ENCODE results near the gene ZNF346. TPM values are rescaled to one million over a fixed set of nuclear protein-coding genes. Genes with fewer than 3 reads are reported as not detected.
"Not testable (repeated sequence)": the region's sequence is repeated elsewhere in the genome, so short reads cannot be mapped to it uniquely, and the experiment has no call there.

ZNF346 gene
- total and polyA plus RNA-seq, 3 experiments from 2014 or later: 16.8 to 22.0 (median 19.5) TPM

DNA sequence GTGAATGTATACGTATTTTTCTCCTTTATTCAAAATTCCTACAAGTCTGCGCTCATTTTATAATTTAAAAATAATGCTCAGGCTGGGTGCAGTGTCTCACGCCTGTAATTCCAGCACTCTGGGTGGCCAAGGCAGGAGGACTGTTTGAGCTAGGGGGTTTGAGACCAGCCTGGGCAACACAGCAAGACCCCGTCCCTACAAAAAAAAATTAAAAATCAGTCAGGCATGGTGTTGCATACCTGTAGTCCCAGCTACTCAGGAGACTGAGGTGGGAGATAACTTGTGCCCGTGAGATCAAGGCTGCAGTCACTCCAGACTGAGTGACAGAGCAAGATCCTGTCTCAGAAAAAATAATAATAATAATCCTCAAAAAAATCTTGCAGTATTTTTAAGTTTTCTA, 23.7 kb upstream of the ZNF346 start:
- Mint-ChIP-seq H3K9me3 (peaks cover 0 to 9% (median 3%) of the 10 kb centered on the region in 5 donors), H3K27me3 (peaks cover 0 to 2% of the 10 kb centered on the region in 2 donors), H3K4me1 (peaks cover 51 to 71% (median 65%) of the 10 kb centered on the region in 3 donors), H3K36me3 (peaks cover 7 to 24% (median 9%) of the 10 kb centered on the region in 3 donors), H3K4me3 (no peak overlapping the region), H3K27ac (peak overlapping the region in 1 of 8 donors; percentile 12)
- H3K27ac ChIP-seq (ENCODE audit: low read depth, low read length): no peak overlapping the region
- peaks cover 13% of the 10 kb centered on the region for H3K4me1 ChIP-seq (ENCODE audit: insufficient read depth, low read length)
- no peak for DNase-seq
- ChIA-PET CTCF (no interaction called here), POLR2A (no interaction called here)
- H3K9me3 ChIP-seq (ENCODE audit: low read length): no peaks in the 10 kb centered on the region
- no peaks in the 10 kb centered on the region for H3K27me3 ChIP-seq (ENCODE audit: insufficient read depth, low read length, poor library complexity, severe bottlenecking)
- H3K36me3 ChIP-seq (ENCODE audit: insufficient read depth, low read length): no peaks in the 10 kb centered on the region
- H3K4me3 ChIP-seq (ENCODE audit: low read length): no peak overlapping the region

DNA sequence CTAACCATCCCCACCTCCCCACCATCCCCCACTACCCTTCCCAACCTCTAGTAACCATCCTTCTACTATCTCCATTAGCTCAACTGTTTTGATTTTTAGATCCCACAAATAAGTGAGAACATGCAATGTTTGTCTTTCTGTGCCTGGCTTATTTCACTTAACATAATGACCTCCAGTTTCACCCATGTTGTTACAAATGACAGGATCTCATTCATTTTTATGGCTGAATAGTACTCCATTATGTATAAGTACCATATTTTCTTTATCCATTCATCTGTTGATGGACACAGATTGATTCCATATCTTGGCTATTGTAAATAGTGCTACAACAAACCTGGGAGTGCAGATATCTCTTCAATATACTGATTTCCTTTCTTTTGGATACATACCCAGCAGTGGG, 23.0 kb upstream of the ZNF346 start:
- H3K4me3 Mint-ChIP-seq; H3K27me3 ChIP-seq (ENCODE audit: insufficient read depth, low read length, poor library complexity, severe bottlenecking); H3K4me3 ChIP-seq (ENCODE audit: low read length); H3K9me3 Mint-ChIP-seq; H3K9me3 ChIP-seq (ENCODE audit: low read length); H3K36me3 ChIP-seq (ENCODE audit: insufficient read depth, low read length); DNase-seq; H3K27ac ChIP-seq (ENCODE audit: low read depth, low read length); H3K27me3 Mint-ChIP-seq; CTCF ChIA-PET: not testable (repeated sequence)
- POLR2A ChIA-PET: interaction anchor here (0.6 kb wide), 1 partner anchor 16 kb away, joined by 7 read pairs; no protein-coding TSS in a partner anchor
- peaks cover 20% of the 10 kb centered on the region for H3K4me1 ChIP-seq (ENCODE audit: insufficient read depth, low read length)
- Mint-ChIP-seq H3K27ac (peak overlapping the region in 2 of 8 donors; percentile 14 to 25), H3K4me1 (peaks cover 56 to 72% (median 66%) of the 10 kb centered on the region in 3 donors), H3K36me3 (peaks cover 5 to 20% (median 9%) of the 10 kb centered on the region in 3 donors)

- peaks cover 48 to 57% (median 52%) of the 10 kb centered on the region in 3 donors for H3K4me1 Mint-ChIP-seq
- Histone ChIP-seq H3K27me3 (ENCODE audit: insufficient read depth, low read length, poor library complexity, severe bottlenecking) (no peaks in the 10 kb centered on the region), H3K36me3 (ENCODE audit: insufficient read depth, low read length) (no peaks in the 10 kb centered on the region), H3K27ac (ENCODE audit: low read depth, low read length) (no peak overlapping the region), H3K4me3 (ENCODE audit: low read length) (no peak overlapping the region), H3K9me3 (ENCODE audit: low read length) (no peaks in the 10 kb centered on the region), H3K4me1 (ENCODE audit: insufficient read depth, low read length) (peaks cover 22% of the 10 kb centered on the region)
- ChIA-PET CTCF (no interaction called here), POLR2A (interaction anchor here (0.5 kb wide), 1 partner anchor 615 kb away, joined by 3 read pairs; the partner anchor contains the start of genes HIGD2A and NOP16)
- peak overlapping the region in 3 of 8 donors; percentile 38 to 64 (median 43) for H3K27ac Mint-ChIP-seq
- peaks cover 0 to 19% (median 9%) of the 10 kb centered on the region in 3 donors for H3K36me3 Mint-ChIP-seq
- no peak for DNase-seq
- peak overlapping the region in 2 of 7 donors; percentile 58 to 74 for H3K4me3 Mint-ChIP-seq
- peaks cover 0 to 6% (median 2%) of the 10 kb centered on the region in 5 donors for H3K9me3 Mint-ChIP-seq
- no peaks in the 10 kb centered on the region for H3K27me3 Mint-ChIP-seq
These were observed 18.8 kb upstream of the ZNF346 start for GRCh38 chr5:177003649-177004048.

GRCh38 chr5:177004961-177005360, 17.5 kb upstream of the ZNF346 start:
- H3K27ac Mint-ChIP-seq: peak overlapping the region in 5 of 8 donors; percentile 86 to 93 (median 87)

GRCh38 chr5:177005619-177006264, 16.8 kb upstream of the ZNF346 start:
- Histone ChIP-seq H3K27ac (ENCODE audit: low read depth, low read length) (peak overlapping the region; percentile 92), H3K36me3 (ENCODE audit: insufficient read depth, low read length) (no peaks in the 10 kb centered on the region), H3K4me3 (ENCODE audit: low read length) (peak overlapping the region; percentile 77), H3K9me3 (ENCODE audit: low read length) (no peaks in the 10 kb centered on the region), H3K4me1 (ENCODE audit: insufficient read depth, low read length) (peaks cover 22% of the 10 kb centered on the region), H3K27me3 (ENCODE audit: insufficient read depth, low read length, poor library complexity, severe bottlenecking) (no peaks in the 10 kb centered on the region)
- Mint-ChIP-seq H3K4me1 (peaks cover 38 to 45% (median 41%) of the 10 kb centered on the region in 3 donors), H3K36me3 (peaks cover 0 to 15% (median 5%) of the 10 kb centered on the region in 3 donors), H3K9me3 (peaks cover 0 to 6% (median 2%) of the 10 kb centered on the region in 5 donors), H3K4me3 (peak overlapping the region; percentile 89 to 95 (median 93)), H3K27ac (peak overlapping the region; percentile 85 to 96 (median 89)), H3K27me3 (no peaks in the 10 kb centered on the region)
- CTCF ChIA-PET: interaction anchor here (0.5 to 1.8 kb wide), 10 partner anchors 9 to 345 kb away, joined by 3 to 7 read pairs (median 3); partner anchors contain the start of gene ZNF346
- DNase-seq: peak; percentile 33 to 71 (median 52)
- POLR2A ChIA-PET: interaction anchor here (0.6 to 1.4 kb wide), 2 partner anchors 14 to 812 kb away, joined by 3 to 4 read pairs; no protein-coding TSS in a partner anchor

More at GRCh38 chr5:177004961-177005360, 17.5 kb upstream of the ZNF346 start:
- Mint-ChIP-seq H3K36me3 (peaks cover 0 to 18% (median 5%) of the 10 kb centered on the region in 3 donors), H3K4me3 (peak overlapping the region; percentile 89 to 95 (median 93)), H3K4me1 (peaks cover 42 to 48% (median 46%) of the 10 kb centered on the region in 3 donors), H3K9me3 (peaks cover 0 to 6% (median 2%) of the 10 kb centered on the region in 5 donors), H3K27me3 (no peaks in the 10 kb centered on the region)
- DNase-seq: no peak
- Histone ChIP-seq H3K36me3 (ENCODE audit: insufficient read depth, low read length) (no peaks in the 10 kb centered on the region), H3K27me3 (ENCODE audit: insufficient read depth, low read length, poor library complexity, severe bottlenecking) (no peaks in the 10 kb centered on the region), H3K4me3 (ENCODE audit: low read length) (peak overlapping the region; percentile 77), H3K9me3 (ENCODE audit: low read length) (no peaks in the 10 kb centered on the region), H3K4me1 (ENCODE audit: insufficient read depth, low read length) (peaks cover 22% of the 10 kb centered on the region), H3K27ac (ENCODE audit: low read depth, low read length) (peak overlapping the region; percentile 92)
- ChIA-PET POLR2A (interaction anchor here (1.4 kb wide), 1 partner anchor 15 kb away, joined by 4 read pairs; no protein-coding TSS in a partner anchor), CTCF (interaction anchor here (0.5 to 1.8 kb wide), 9 partner anchors 8 to 344 kb away, joined by 3 to 7 read pairs (median 3); partner anchors contain the start of gene ZNF346)

DNA sequence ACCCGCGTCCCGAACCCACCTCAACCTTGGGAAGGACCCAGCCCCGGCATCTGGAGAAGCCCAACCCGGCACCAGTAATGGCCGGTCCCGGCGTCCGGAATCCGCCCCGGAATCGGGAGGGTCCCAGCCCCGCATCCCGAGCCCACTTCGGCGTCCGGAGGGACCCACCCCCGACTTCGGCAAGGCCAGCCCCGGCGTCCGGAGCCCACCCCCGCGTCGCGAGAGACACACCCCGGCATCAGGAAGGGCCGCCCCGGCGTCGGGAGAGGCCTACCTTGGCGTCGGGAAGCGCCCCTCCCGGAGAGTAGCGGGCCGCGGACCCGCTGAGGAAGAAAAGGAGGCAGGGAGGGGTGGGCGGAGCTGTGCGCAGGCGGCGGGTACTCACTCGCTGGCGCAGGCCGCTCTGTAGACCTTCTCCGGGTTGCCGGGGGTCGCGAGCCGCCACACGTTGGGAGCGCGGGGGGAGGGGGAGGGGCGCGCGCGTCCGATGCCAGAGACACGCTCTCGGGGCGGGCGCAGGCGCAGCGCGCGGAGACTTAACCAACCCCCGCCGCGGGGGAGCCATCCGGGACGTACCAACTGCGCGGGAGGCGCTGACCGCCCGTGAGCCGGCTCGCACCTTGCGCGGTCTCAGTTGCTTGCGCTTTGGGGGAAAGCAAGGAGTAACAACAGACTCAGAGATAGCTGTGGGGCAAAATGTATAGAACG, 16.1 kb upstream of the ZNF346 start, which contains the start of gene UIMC1:
Gene UIMC1 (minus strand): TSS at position 515 of the 708 bp plus-strand sequence. CDS start 24,164 bp downstream, outside the sequence.
- peak within 1 kb of the TSS; percentile 91 to 99 (median 93) for H3K27ac Mint-ChIP-seq
- no peaks in the 10 kb centered on the region for H3K27me3 Mint-ChIP-seq
- H3K9me3 Mint-ChIP-seq: peaks cover 0 to 6% (median 2%) of the 10 kb centered on the region in 5 donors
- no peaks in the 10 kb centered on the region for H3K36me3 ChIP-seq (ENCODE audit: insufficient read depth, low read length)
- CTCF ChIA-PET: interaction anchor here (1.0 to 1.8 kb wide), 4 partner anchors 14 to 21 kb away, joined by 3 to 7 read pairs (median 6); partner anchors contain the start of gene ZNF346
- peaks cover 32 to 38% (median 34%) of the 10 kb centered on the region in 3 donors for H3K4me1 Mint-ChIP-seq
- no peaks in the 10 kb centered on the region for H3K27me3 ChIP-seq (ENCODE audit: insufficient read depth, low read length, poor library complexity, severe bottlenecking)
- peak within 1 kb of the TSS; percentile 92 for H3K27ac ChIP-seq (ENCODE audit: low read depth, low read length)
- H3K9me3 ChIP-seq (ENCODE audit: low read length): no peaks in the 10 kb centered on the region
- POLR2A ChIA-PET: interaction anchor here (1.1 to 1.4 kb wide), 2 partner anchors 14 to 15 kb away, joined by 4 read pairs; no protein-coding TSS in a partner anchor
- peaks cover 0 to 9% (median 0%) of the 10 kb centered on the region in 3 donors for H3K36me3 Mint-ChIP-seq
- DNase-seq: peak; percentile 85 to 93 (median 89)
- peaks cover 22% of the 10 kb centered on the region for H3K4me1 ChIP-seq (ENCODE audit: insufficient read depth, low read length)
- H3K4me3 ChIP-seq (ENCODE audit: low read length): peak within 1 kb of the TSS; percentile 77
- peak within 1 kb of the TSS; percentile 89 to 95 (median 93) for H3K4me3 Mint-ChIP-seq

GRCh38 chr5:177008716-177009115, 13.8 kb upstream of the ZNF346 start:
- H3K27me3 Mint-ChIP-seq: no peaks in the 10 kb centered on the region
- POLR2A ChIA-PET: no interaction called here
- Histone ChIP-seq H3K27me3 (ENCODE audit: insufficient read depth, low read length, poor library complexity, severe bottlenecking) (no peaks in the 10 kb centered on the region), H3K4me1 (ENCODE audit: insufficient read depth, low read length) (peaks cover 20% of the 10 kb centered on the region), H3K27ac (ENCODE audit: low read depth, low read length) (no peak overlapping the region), H3K36me3 (ENCODE audit: insufficient read depth, low read length) (no peaks in the 10 kb centered on the region), H3K9me3 (ENCODE audit: low read length) (no peaks in the 10 kb centered on the region), H3K4me3 (ENCODE audit: low read length) (no peak overlapping the region)
- peak overlapping the region in 2 of 8 donors; percentile 10 to 51 for H3K27ac Mint-ChIP-seq
- H3K4me1 Mint-ChIP-seq: peaks cover 24 to 25% (median 24%) of the 10 kb centered on the region in 3 donors
- H3K9me3 Mint-ChIP-seq: peaks cover 0 to 6% (median 2%) of the 10 kb centered on the region in 5 donors
- peaks cover 0 to 9% (median 0%) of the 10 kb centered on the region in 3 donors for H3K36me3 Mint-ChIP-seq
- DNase-seq: no peak
- peak overlapping the region in 2 of 7 donors; percentile 68 to 93 for H3K4me3 Mint-ChIP-seq
- CTCF ChIA-PET: interaction anchor here (2.9 kb wide), 1 partner anchor 11 kb away, joined by 7 read pairs; no protein-coding TSS in a partner anchor

Data from CD8-positive, alpha-beta memory T cell (primary cell).